Calu3 (cell line): ENCODE results near the gene AMZ1. TPM values are rescaled to one million over a fixed set of nuclear protein-coding genes. Genes with fewer than 3 reads are reported as not detected.
A peak's percentile ranks its signal among the peaks of the same experiment; 100 is the strongest.

ENCODE experiments used
- Bru-seq: library from RNA; stranded (reverse); fragments of 400-500 nt; gene quantifications from one replicate; lab custom pipeline; 2021; lab: Mats Ljungman, UMichigan
- BruChase-seq, 2 experiments: library from RNA; stranded (reverse); fragments of 400-500 nt; gene quantifications; one replicate each; lab custom pipeline; 2021; lab: Mats Ljungman, UMichigan
- BruUV-seq: library from RNA; stranded (reverse); fragments of 400-500 nt; replicated peaks from 2 replicates; lab custom pipeline; 2021; lab: Mats Ljungman, UMichigan
- CTCF ChIA-PET: fragments of 300-600 bp; sonication (Branson Sonifier 250); formaldehyde crosslinking; loops from one replicate; lab custom pipeline; 2022; ENCODE audit warnings: antibody characterized with exemption; lab: Charles Lee
- DNase-seq: peaks from one replicate; pipeline ENCODE4 v3.0.0; 2022
- H3K27ac Mint-ChIP-seq: one replicate; pipeline ENCODE4 v1.8.0; 2022; ENCODE audit warnings: mixed read lengths; ENCODE audit not compliant: unreplicated experiment
- H3K27me3 Mint-ChIP-seq: one replicate; pipeline ENCODE4 v1.8.0; 2022; ENCODE audit warnings: mixed read lengths; ENCODE audit not compliant: unreplicated experiment
- H3K36me3 Mint-ChIP-seq: one replicate; pipeline ENCODE4 v1.8.0; 2022; ENCODE audit warnings: mild to moderate bottlenecking, moderate library complexity, mixed read lengths; ENCODE audit not compliant: insufficient read depth, unreplicated experiment
- H3K4me1 Mint-ChIP-seq: one replicate; pipeline ENCODE4 v1.8.0; 2022; ENCODE audit warnings: mild to moderate bottlenecking, low read depth, mixed read lengths; ENCODE audit not compliant: unreplicated experiment
- H3K4me3 Mint-ChIP-seq: one replicate; pipeline ENCODE4 v1.8.0; 2022; ENCODE audit warnings: mild to moderate bottlenecking, low read depth, moderate library complexity, mixed read lengths; ENCODE audit not compliant: unreplicated experiment
- H3K9me3 Mint-ChIP-seq: one replicate; pipeline ENCODE4 v1.8.0; 2022; ENCODE audit warnings: low read depth, mixed read lengths; ENCODE audit not compliant: unreplicated experiment
- CTCF ChIP-seq: fragments of 200-600 bp; IDR thresholded peaks from one replicate; pipeline ENCODE4 v1.8.0; 2022; ENCODE audit warnings: antibody characterized with exemption; ENCODE audit not compliant: unreplicated experiment
- intact Hi-C: fragments of 100-400 bp; cut with micrococcal nuclease; formaldehyde crosslinking; loops from one replicate; pipeline ENCODE4 v1.10.0; 2022; ENCODE audit not compliant: unreplicated experiment
- long read RNA-seq: library from polyadenylated mRNA; stranded (forward); transcript quantifications from one replicate; pipeline ENCODE4 v2.0.0, GENCODE V29; 2022
- total RNA-seq: library from RNA; stranded (reverse); gene quantifications from 2 replicates; pipeline ENCODE4 v1.2.3, GENCODE V29; 2022

AMZ1 gene
- total RNA-seq (0.12 and 0.44 TPM in 2 replicates), Bru-seq, nascent RNA (percentile 8 among the genes with signal in this experiment), BruChase-seq, experiment 1, labeled RNA remaining after a 6-hour chase (percentile 24 among the genes with signal in this experiment), BruChase-seq, experiment 2, labeled RNA remaining after a 2-hour chase (percentile 15 among the genes with signal in this experiment)
- long read RNA-seq, partial matches to known transcripts = 0 of 2 reads
- long read RNA-seq, other reads (novel, unspliced or antisense) = 2 of 2 reads

- H3K4me1 Mint-ChIP-seq = peaks cover 34% of the 10 kb centered on the region
- H3K36me3 Mint-ChIP-seq = no peaks in the 10 kb centered on the region
- no TSS peak for BruUV-seq
- no peak within 1 kb of the TSS for H3K27ac Mint-ChIP-seq
- intact Hi-C loops = loop anchor here (10.0 kb wide), 1 partner anchor 123 kb away; no protein-coding TSS in a partner anchor
- peaks cover 71% of the 10 kb centered on the region for H3K27me3 Mint-ChIP-seq
- CTCF ChIA-PET = interaction anchor here (0.6 to 1.0 kb wide), 4 partner anchors 22 to 180 kb away, joined by 3 to 4 read pairs (median 4); no protein-coding TSS in a partner anchor
- TF ChIP-seq CTCF = no peak
- DNase-seq = peak; percentile 48
- H3K4me3 Mint-ChIP-seq = peak within 1 kb of the TSS; percentile 33
- no peaks in the 10 kb centered on the region for H3K9me3 Mint-ChIP-seq
These were observed at the start of gene AMZ1 for GRCh38 chr7:2687881-2688318. AMZ1 (plus strand) TSS chr7:2688202; CDS start chr7:2700452, 12,250 bp downstream.

GRCh38 chr7:2638224-2638991 is 49.6 kb upstream of the AMZ1 start:
- intact Hi-C loops = no loop called here
- Mint-ChIP-seq H3K4me3 (no peak overlapping the region), H3K9me3 (no peaks in the 10 kb centered on the region), H3K27me3 (no peaks in the 10 kb centered on the region), H3K36me3 (peaks cover 43% of the 10 kb centered on the region), H3K4me1 (peaks cover 9% of the 10 kb centered on the region), H3K27ac (no peak overlapping the region)
- no peak for DNase-seq
- TF ChIP-seq CTCF = no peak
- CTCF ChIA-PET = interaction anchor here (0.6 to 0.9 kb wide), 2 partner anchors 114 to 459 kb away, joined by 3 to 8 read pairs; no protein-coding TSS in a partner anchor
- BruUV-seq = no TSS peak

GRCh38 chr7:2639181-2639681 is 48.8 kb upstream of the AMZ1 start:
- peaks cover 3% of the 10 kb centered on the region for H3K4me1 Mint-ChIP-seq
- no peaks in the 10 kb centered on the region for H3K9me3 Mint-ChIP-seq
- H3K27me3 Mint-ChIP-seq = no peaks in the 10 kb centered on the region
- no peak for TF ChIP-seq CTCF
- peaks cover 43% of the 10 kb centered on the region for H3K36me3 Mint-ChIP-seq
- intact Hi-C loops = no loop called here
- no TSS peak for BruUV-seq
- H3K27ac Mint-ChIP-seq = no peak overlapping the region
- CTCF ChIA-PET = no interaction called here
- no peak overlapping the region for H3K4me3 Mint-ChIP-seq
- no peak for DNase-seq

GRCh38 chr7:2639695-2640481 is 48.1 kb upstream of the AMZ1 start:
- BruUV-seq = no TSS peak
- no peaks in the 10 kb centered on the region for H3K27me3 Mint-ChIP-seq
- intact Hi-C loops = no loop called here
- peaks cover 36% of the 10 kb centered on the region for H3K36me3 Mint-ChIP-seq
- H3K4me1 Mint-ChIP-seq = no peaks in the 10 kb centered on the region
- DNase-seq = no peak
- TF ChIP-seq CTCF = peak; percentile 13
- no peak overlapping the region for H3K4me3 Mint-ChIP-seq
- CTCF ChIA-PET = interaction anchor here (0.6 kb wide), 1 partner anchor 11 kb away, joined by 5 read pairs; no protein-coding TSS in a partner anchor
- no peaks in the 10 kb centered on the region for H3K9me3 Mint-ChIP-seq
- H3K27ac Mint-ChIP-seq = no peak overlapping the region
